ENCODE measurements around the gene RAP1GDS1. TPM values are rescaled to one million over a fixed set of nuclear protein-coding genes. Genes with fewer than 3 reads are reported as not detected.
A peak's percentile ranks its signal among the peaks of the same experiment; 100 is the strongest.

RAP1GDS1 gene
- total and polyA plus RNA-seq, 2 of the 13 experiments (the other 11 are each of a cell fraction or from before 2014, with no cell fraction given): 19.3 to 42.5 TPM

- TF ChIP-seq GRHL1 (CRISPR knock-in tag; conservative IDR thresholded peaks at IDR 0.05) (no peak), ZNF891 (CRISPR knock-in tag; IDR thresholded peaks at IDR 0.05) (no peak), NR2F6 (IDR thresholded peaks at IDR 0.05) (0 out of 2 replicates have a peak, but pooled peaks have one; percentile 23), NR2F6 (CRISPR knock-in tag; IDR thresholded peaks at IDR 0.05) (no peak), EP300 (IDR thresholded peaks at IDR 0.05; ENCODE audit: low read depth in 2 of 2, low read length in 2 of 2) (peak in 1 of 2 experiments; percentile 22; a peak in 1 of 4 replicates), EP300 (CRISPR knock-in tag; IDR thresholded peaks at IDR 0.05; ENCODE audit: borderline replicate concordance) (0 out of 2 replicates have a peak, but pooled peaks have one; percentile 40), ZNF773 (CRISPR knock-in tag; IDR thresholded peaks at IDR 0.05; ENCODE audit: borderline replicate concordance) (no peak), MLLT10 (CRISPR knock-in tag; IDR thresholded peaks at IDR 0.05) (no peak), ZNF563 (CRISPR knock-in tag; IDR thresholded peaks at IDR 0.05) (no peak), TBX2 (CRISPR knock-in tag; IDR thresholded peaks at IDR 0.05; ENCODE audit: borderline replicate concordance) (peak; percentile 45; the same call in 1 of the 2 replicates), MBNL3 (CRISPR knock-in tag; conservative IDR thresholded peaks at IDR 0.05) (no peak), ZNF232 (CRISPR knock-in tag; IDR thresholded peaks at IDR 0.05; ENCODE audit: borderline replicate concordance) (no peak), AFF4 (CRISPR knock-in tag; IDR thresholded peaks at IDR 0.05) (no peak), PHF5A (CRISPR knock-in tag; IDR thresholded peaks at IDR 0.05; ENCODE audit: low read depth, unreplicated experiment) (no peak), PLSCR1 (CRISPR knock-in tag; IDR thresholded peaks at IDR 0.05; ENCODE audit: borderline replicate concordance) (no peak), MED1 (CRISPR knock-in tag; IDR thresholded peaks at IDR 0.05) (no peak), FLYWCH1 (CRISPR knock-in tag; IDR thresholded peaks at IDR 0.05) (no peak), KMT2B (CRISPR knock-in tag; IDR thresholded peaks at IDR 0.05) (no peak), HOXD1 (CRISPR knock-in tag; IDR thresholded peaks at IDR 0.05) (no peak), RFXANK (CRISPR knock-in tag; IDR thresholded peaks at IDR 0.05) (no peak)
- TF ChIP-seq, protein P1, sequence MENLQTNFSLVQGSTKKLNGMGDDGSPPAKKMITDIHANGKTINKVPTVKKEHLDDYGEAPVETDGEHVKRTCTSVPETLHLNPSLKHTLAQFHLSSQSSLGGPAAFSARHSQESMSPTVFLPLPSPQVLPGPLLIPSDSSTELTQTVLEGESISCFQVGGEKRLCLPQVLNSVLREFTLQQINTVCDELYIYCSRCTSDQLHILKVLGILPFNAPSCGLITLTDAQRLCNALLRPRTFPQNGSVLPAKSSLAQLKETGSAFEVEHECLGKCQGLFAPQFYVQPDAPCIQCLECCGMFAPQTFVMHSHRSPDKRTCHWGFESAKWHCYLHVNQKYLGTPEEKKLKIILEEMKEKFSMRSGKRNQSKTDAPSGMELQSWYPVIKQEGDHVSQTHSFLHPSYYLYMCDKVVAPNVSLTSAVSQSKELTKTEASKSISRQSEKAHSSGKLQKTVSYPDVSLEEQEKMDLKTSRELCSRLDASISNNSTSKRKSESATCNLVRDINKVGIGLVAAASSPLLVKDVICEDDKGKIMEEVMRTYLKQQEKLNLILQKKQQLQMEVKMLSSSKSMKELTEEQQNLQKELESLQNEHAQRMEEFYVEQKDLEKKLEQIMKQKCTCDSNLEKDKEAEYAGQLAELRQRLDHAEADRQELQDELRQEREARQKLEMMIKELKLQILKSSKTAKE (CRISPR knock-in tag; IDR thresholded peaks at IDR 0.05; ENCODE audit: borderline replicate concordance): no peak
- TF ChIP-seq, protein P2, sequence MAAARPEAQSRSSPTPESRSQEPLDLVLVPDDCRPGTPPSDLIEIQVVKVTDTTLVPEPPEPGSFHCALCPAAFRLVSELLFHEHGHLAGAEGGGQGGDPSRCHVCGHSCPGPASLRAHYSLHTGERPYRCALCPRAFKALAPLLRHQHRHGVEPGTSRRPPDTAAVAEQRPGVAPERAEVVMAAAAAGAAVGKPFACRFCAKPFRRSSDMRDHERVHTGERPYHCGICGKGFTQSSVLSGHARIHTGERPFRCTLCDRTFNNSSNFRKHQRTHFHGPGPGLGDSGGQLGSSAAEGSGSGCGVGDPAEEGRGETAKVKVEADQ (CRISPR knock-in tag; IDR thresholded peaks at IDR 0.05; ENCODE audit: borderline replicate concordance): no peak
Measured at GRCh38 chr4:98318521-98318920, 57.3 kb downstream of the RAP1GDS1 start (continued).

Measured in HepG2 (cell line).